Activated CD8-positive, alpha-beta T cell treated with anti-CD3 and anti-CD28 coated beads, Interleukin-2, amount 10 ng/mL, durations not matched to agents 7 days and 5 days (primary cell): ENCODE results near the gene HELB. TPM values are rescaled to one million over a fixed set of nuclear protein-coding genes. Genes with fewer than 3 reads are reported as not detected.

Source experiments
- ATAC-seq: fragments of 150-1000 bp; cut with Tn5 transposase; one replicate; pipeline ENCODE4 v1.10.0; 2021; ENCODE audit warnings: moderate library complexity
- CTCF ChIA-PET: fragments of 350-600 bp; sonication (Branson Sonifier 250); formaldehyde crosslinking; loops from one replicate; lab custom pipeline; 2021; ENCODE audit warnings: antibody characterized with exemption; lab: Charles Lee
- POLR2A ChIA-PET: fragments of 350-600 bp; sonication (Branson Sonifier 250); formaldehyde crosslinking; loops from one replicate; lab custom pipeline; 2021; ENCODE audit warnings: antibody characterized with exemption; lab: Charles Lee
- DNase-seq: peaks from one replicate; pipeline ENCODE4 v3.0.0-alpha.2; 2020
- H3K27ac Mint-ChIP-seq: one replicate; pipeline ENCODE4 v1.8.0; 2021; ENCODE audit warnings: mild to moderate bottlenecking, mixed read lengths
- H3K27me3 Mint-ChIP-seq: one replicate; pipeline ENCODE4 v1.8.0; 2021; ENCODE audit warnings: low read depth, mixed read lengths
- H3K36me3 Mint-ChIP-seq: one replicate; pipeline ENCODE4 v1.8.0; 2021; ENCODE audit warnings: low read depth, mixed read lengths
- H3K4me1 Mint-ChIP-seq: one replicate; pipeline ENCODE4 v1.8.0; 2021; ENCODE audit warnings: low read depth, mixed read lengths
- H3K4me3 Mint-ChIP-seq: one replicate; pipeline ENCODE4 v1.8.0; 2021; ENCODE audit warnings: mild to moderate bottlenecking, mixed read lengths
- H3K9me3 Mint-ChIP-seq: one replicate; pipeline ENCODE4 v1.8.0; 2022; ENCODE audit warnings: mixed read lengths; ENCODE audit not compliant: insufficient read depth
- total RNA-seq, 2 experiments: library from RNA; stranded (reverse); gene quantifications; one replicate each; pipeline ENCODE4 v1.2.3, GENCODE V29; 2021

HELB gene
- total RNA-seq, 2 experiments from 2014 or later: 24.2 to 25.7 TPM

GRCh38 chr12:66331814-66332213 lies 29.5 kb downstream of the HELB start:
- H3K27ac Mint-ChIP-seq: no peak overlapping the region
- ChIA-PET POLR2A (no interaction called here), CTCF (no interaction called here)
- ATAC-seq (no peak), DNase-seq (no peak)
- peaks cover 3% of the 10 kb centered on the region for H3K4me1 Mint-ChIP-seq
- H3K4me3 Mint-ChIP-seq: no peak overlapping the region
- no peaks in the 10 kb centered on the region for H3K9me3 Mint-ChIP-seq
- peaks cover 48% of the 10 kb centered on the region for H3K36me3 Mint-ChIP-seq
- H3K27me3 Mint-ChIP-seq: no peaks in the 10 kb centered on the region

DNA sequence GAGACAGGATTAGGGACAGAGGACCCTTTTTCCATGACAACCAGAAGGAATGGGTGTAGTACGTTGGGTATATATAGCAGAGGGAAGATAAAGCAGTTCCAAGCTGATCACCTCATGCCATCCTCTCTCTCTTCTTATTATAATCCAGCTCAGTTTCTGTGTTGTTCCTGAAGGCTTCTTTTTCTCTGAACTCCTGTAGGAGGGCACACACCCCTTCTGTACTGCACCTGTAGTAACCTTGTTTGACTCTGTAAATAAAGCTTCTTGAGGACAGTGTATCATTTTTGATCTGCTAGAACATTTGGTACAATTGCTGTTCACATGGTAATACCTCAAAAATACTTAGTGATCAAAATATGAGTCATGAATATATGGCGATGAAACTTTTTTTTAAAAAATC lies 33.5 kb downstream of the HELB start:
- ATAC-seq: no peak
- peaks cover 57% of the 10 kb centered on the region for H3K36me3 Mint-ChIP-seq
- H3K4me1 Mint-ChIP-seq: no peaks in the 10 kb centered on the region

DNA sequence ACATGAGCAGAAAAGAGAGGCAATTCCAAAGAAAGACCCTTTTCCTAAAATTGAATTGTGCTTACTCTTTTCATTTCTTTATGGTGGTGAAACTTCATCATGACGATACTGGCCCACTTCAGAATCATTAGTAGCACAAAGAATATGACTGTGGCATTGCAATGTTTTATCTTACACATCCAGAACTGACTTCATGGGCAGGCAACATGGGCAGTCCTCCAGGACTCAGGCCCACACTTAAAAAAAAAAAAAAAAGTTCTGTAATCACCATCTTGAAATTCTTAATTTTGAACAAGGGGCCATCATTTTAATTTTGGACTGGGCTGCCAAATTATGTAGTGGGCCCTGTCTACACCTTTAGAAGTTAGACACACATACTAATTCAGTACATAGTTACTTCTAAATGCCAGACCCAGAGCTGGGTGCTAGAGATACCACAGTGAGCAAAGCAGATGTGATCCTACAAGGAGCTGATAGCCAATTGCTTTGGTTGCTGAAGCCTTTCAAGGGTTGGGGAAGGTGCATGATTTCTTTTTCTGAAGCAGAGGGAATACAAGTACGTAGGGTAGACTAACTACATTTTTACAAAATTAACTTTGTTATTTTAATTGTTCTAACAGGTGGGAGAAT lies 35.2 kb downstream of the HELB start:
- peaks cover 56% of the 10 kb centered on the region for H3K36me3 Mint-ChIP-seq
- no peak overlapping the region for H3K4me3 Mint-ChIP-seq
- no peak for ATAC-seq
- no peak for DNase-seq
- no peaks in the 10 kb centered on the region for H3K4me1 Mint-ChIP-seq
- ChIA-PET CTCF (no interaction called here), POLR2A (no interaction called here)
- H3K27me3 Mint-ChIP-seq: no peaks in the 10 kb centered on the region
- H3K9me3 Mint-ChIP-seq: peaks cover 16% of the 10 kb centered on the region
- H3K27ac Mint-ChIP-seq: no peak overlapping the region

More for the DNA sequence above, 33.5 kb downstream of the HELB start:
- Mint-ChIP-seq H3K9me3 (peaks cover 7% of the 10 kb centered on the region), H3K4me3 (no peak overlapping the region), H3K27me3 (no peaks in the 10 kb centered on the region), H3K27ac (no peak overlapping the region)
- POLR2A ChIA-PET: no interaction called here
- no peak for DNase-seq
- CTCF ChIA-PET: no interaction called here

DNA sequence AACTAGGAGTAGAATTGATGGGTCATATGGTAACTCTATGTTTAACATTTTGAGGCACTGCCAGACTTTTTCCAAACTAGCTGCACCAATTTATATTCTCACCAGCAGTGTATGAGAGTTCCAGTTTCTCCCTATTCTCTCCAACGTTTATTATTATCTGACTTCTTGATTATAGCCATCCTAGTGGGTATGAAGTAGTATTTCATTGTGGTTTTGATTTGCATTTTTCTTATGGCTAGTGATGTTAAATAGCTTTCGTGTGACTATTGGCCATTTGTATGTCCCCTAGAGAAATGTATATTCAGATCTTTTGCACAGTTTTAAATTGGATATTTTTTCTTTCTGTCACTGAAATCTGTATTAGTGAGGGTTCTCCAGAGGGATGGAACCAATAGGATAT lies 37.8 kb downstream of the HELB start:
- peaks cover 19% of the 10 kb centered on the region for H3K9me3 Mint-ChIP-seq
- H3K36me3 Mint-ChIP-seq: peaks cover 67% of the 10 kb centered on the region
- no peak overlapping the region for H3K4me3 Mint-ChIP-seq
- no peak overlapping the region for H3K27ac Mint-ChIP-seq
- ChIA-PET CTCF (no interaction called here), POLR2A (no interaction called here)
- no peak for DNase-seq
- peaks cover 10% of the 10 kb centered on the region for H3K4me1 Mint-ChIP-seq
- ATAC-seq: no peak
- H3K27me3 Mint-ChIP-seq: no peaks in the 10 kb centered on the region

DNA sequence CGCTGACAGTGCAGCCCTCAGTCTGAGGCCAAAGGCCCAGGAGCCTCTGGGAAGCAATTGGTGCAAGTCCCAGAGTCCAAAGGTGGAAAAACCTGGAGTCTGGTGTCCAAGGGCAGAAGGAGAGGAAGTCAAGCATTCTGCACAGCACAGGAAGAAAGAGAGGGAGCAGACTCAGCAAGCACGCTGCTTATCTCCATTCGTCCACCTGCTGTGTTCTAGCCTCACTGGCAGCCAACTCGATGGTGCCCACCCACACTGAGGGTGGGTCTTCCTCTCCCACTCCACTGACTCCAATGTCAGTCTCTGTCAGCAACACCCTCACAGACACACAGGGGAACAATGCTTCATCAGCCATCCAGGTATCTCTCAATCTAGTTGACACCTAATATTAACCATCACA lies 38.8 kb downstream of the HELB start:
- DNase-seq: no peak
- Mint-ChIP-seq H3K4me3 (no peak overlapping the region), H3K27me3 (no peaks in the 10 kb centered on the region), H3K36me3 (peaks cover 77% of the 10 kb centered on the region), H3K27ac (no peak overlapping the region), H3K9me3 (peaks cover 20% of the 10 kb centered on the region), H3K4me1 (peaks cover 10% of the 10 kb centered on the region)
- no peak for ATAC-seq
- ChIA-PET CTCF (no interaction called here), POLR2A (no interaction called here)

- peaks cover 68% of the 10 kb centered on the region for H3K36me3 Mint-ChIP-seq
Observed at GRCh38 chr12:66345212-66345611, 42.9 kb downstream of the HELB start.

DNA sequence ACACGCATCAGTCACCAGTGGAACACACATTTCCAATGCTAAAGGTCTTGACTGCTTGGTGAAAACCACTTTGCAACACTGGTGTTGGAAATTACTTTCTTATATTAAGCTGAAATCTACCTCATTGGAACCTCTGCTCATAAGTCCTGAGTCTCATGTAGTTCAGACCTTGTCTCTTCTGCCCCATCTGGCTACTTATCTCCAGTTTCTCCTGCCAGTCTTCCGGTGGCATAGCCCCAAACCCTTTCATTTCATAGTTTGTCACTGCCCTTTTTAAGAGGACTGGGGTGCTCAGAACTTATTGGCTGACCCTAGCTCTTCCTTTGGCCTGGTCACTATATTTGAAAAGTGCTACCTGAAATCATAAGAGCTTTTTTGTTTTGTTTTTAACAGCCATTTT lies 43.7 kb downstream of the HELB start:
- no peak for ATAC-seq
- Mint-ChIP-seq H3K27ac (no peak overlapping the region), H3K4me3 (no peak overlapping the region), H3K9me3 (peaks cover 13% of the 10 kb centered on the region), H3K4me1 (peaks cover 10% of the 10 kb centered on the region), H3K36me3 (peaks cover 61% of the 10 kb centered on the region), H3K27me3 (no peaks in the 10 kb centered on the region)
- no peak for DNase-seq
- ChIA-PET CTCF (interaction anchor here (0.8 to 1.4 kb wide), 2 partner anchors 54 to 320 kb away, joined by 3 read pairs; no protein-coding TSS in a partner anchor), POLR2A (no interaction called here)

More at GRCh38 chr12:66345212-66345611, 42.9 kb downstream of the HELB start:
- DNase-seq: no peak
- ATAC-seq: no peak
- Mint-ChIP-seq H3K4me1 (peaks cover 10% of the 10 kb centered on the region), H3K4me3 (no peak overlapping the region), H3K9me3 (peaks cover 14% of the 10 kb centered on the region), H3K27me3 (no peaks in the 10 kb centered on the region), H3K27ac (no peak overlapping the region)
- POLR2A ChIA-PET: no interaction called here
- CTCF ChIA-PET: interaction anchor here (0.8 to 1.4 kb wide), 2 partner anchors 55 to 319 kb away, joined by 3 read pairs; no protein-coding TSS in a partner anchor

GRCh38 chr12:66351301-66351700 lies 49.0 kb downstream of the HELB start:
- no peaks in the 10 kb centered on the region for H3K27me3 Mint-ChIP-seq

DNA sequence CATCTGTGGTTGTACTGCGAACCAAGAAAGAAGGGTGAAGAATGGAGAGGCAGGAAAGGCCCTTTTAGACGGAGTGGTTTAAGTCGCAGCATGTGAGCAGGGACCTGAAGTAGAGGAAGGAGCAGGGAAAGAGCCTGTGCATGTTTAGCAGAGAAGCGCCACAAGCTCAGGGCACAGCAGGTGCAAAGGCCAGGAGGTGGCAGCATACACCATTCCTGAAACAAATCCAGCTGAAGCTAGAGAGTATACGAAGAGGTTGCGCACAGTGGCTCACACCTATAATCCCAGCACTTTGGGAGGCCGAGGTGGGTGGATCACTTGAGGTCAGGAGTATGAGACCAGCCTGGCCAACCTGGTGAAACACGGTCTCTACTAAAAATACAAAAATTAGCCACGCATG lies 49.9 kb downstream of the HELB start:
- DNase-seq: peak; percentile 36
- H3K4me1 Mint-ChIP-seq: no peaks in the 10 kb centered on the region
- no peaks in the 10 kb centered on the region for H3K9me3 Mint-ChIP-seq
- peaks cover 9% of the 10 kb centered on the region for H3K36me3 Mint-ChIP-seq
- no peak overlapping the region for H3K4me3 Mint-ChIP-seq
- no peak for ATAC-seq
- ChIA-PET CTCF (interaction anchor here (2.1 kb wide), 1 partner anchor 57 kb away, joined by 7 read pairs; no protein-coding TSS in a partner anchor), POLR2A (no interaction called here)
- no peaks in the 10 kb centered on the region for H3K27me3 Mint-ChIP-seq
- no peak overlapping the region for H3K27ac Mint-ChIP-seq

More at GRCh38 chr12:66351301-66351700, 49.0 kb downstream of the HELB start:
- H3K27ac Mint-ChIP-seq: no peak overlapping the region
- ChIA-PET POLR2A (no interaction called here), CTCF (interaction anchor here (0.6 kb wide), 1 partner anchor 81 kb away, joined by 3 read pairs; no protein-coding TSS in a partner anchor)
- no peaks in the 10 kb centered on the region for H3K4me1 Mint-ChIP-seq
- DNase-seq (no peak), ATAC-seq (no peak)
- H3K4me3 Mint-ChIP-seq: no peak overlapping the region
- no peaks in the 10 kb centered on the region for H3K9me3 Mint-ChIP-seq
- peaks cover 16% of the 10 kb centered on the region for H3K36me3 Mint-ChIP-seq

GRCh38 chr12:66352899-66353298 lies 50.6 kb downstream of the HELB start:
- Mint-ChIP-seq H3K4me1 (no peaks in the 10 kb centered on the region), H3K36me3 (peaks cover 6% of the 10 kb centered on the region), H3K4me3 (no peak overlapping the region), H3K27me3 (no peaks in the 10 kb centered on the region), H3K27ac (no peak overlapping the region), H3K9me3 (no peaks in the 10 kb centered on the region)
- DNase-seq (no peak), ATAC-seq (no peak)
- POLR2A ChIA-PET: no interaction called here
- CTCF ChIA-PET: interaction anchor here (1.4 to 2.1 kb wide), 2 partner anchors 23 to 56 kb away, joined by 4 to 7 read pairs; no protein-coding TSS in a partner anchor

DNA sequence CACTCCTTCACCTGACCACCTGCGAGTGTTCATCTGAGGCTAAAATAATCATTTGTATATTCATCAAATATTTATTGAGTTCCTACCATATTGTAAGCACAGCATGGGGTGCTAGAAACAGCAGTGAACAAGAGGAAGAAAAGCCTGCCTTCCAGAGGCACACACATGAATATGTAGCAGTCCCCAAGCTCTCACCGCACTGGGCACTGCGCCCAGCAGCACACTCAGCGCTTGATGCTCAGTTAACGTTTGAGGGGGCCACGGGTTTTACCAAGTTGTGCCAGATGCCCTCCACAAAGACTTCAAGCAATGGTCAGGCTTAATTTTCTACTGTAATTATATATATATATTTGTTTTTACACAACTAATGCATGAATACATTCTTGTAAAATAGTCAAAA lies 52.0 kb downstream of the HELB start:
- DNase-seq (no peak), ATAC-seq (no peak)
- Mint-ChIP-seq H3K4me3 (no peak overlapping the region), H3K4me1 (no peaks in the 10 kb centered on the region), H3K27ac (no peak overlapping the region), H3K9me3 (no peaks in the 10 kb centered on the region), H3K36me3 (peaks cover 2% of the 10 kb centered on the region), H3K27me3 (no peaks in the 10 kb centered on the region)
- CTCF ChIA-PET: interaction anchor here (1.2 kb wide), 1 partner anchor 84 kb away, joined by 5 read pairs; no protein-coding TSS in a partner anchor
- POLR2A ChIA-PET: no interaction called here

DNA sequence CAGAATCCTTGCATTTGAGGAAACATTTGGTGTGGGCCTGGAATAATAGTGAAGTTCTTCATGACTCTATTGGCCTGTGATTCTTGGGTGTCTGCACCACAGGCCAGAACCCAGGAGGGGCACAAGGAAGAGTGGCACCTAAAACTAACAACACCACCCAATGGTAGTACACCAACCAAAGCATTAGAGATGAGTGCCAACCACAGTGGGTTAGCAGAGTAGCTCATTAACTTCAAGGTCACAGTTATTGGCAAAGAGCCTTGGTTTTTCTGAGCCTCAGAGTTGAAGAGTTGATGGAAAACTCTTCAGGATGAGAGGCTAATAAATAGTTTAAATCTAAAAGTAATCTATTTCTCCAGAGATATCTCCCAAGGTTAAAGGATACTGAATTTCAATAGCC lies 57.0 kb downstream of the HELB start:
- DNase-seq: no peak
- no peak for ATAC-seq
- POLR2A ChIA-PET: interaction anchor here (0.7 kb wide), 1 partner anchor 15 kb away, joined by 3 read pairs; no protein-coding TSS in a partner anchor
- Mint-ChIP-seq H3K27ac (peak overlapping the region; percentile 28), H3K4me3 (no peak overlapping the region), H3K27me3 (no peaks in the 10 kb centered on the region), H3K9me3 (no peaks in the 10 kb centered on the region), H3K4me1 (no peaks in the 10 kb centered on the region), H3K36me3 (no peaks in the 10 kb centered on the region)
- CTCF ChIA-PET: no interaction called here
